ENCODE data around the gene KCNIP1. TPM values are rescaled to one million over a fixed set of nuclear protein-coding genes. Genes with fewer than 3 reads are reported as not detected.

The KCNIP1 gene
- total and polyA plus RNA-seq, 9 of the 15 experiments (the other 6 are each of a cell fraction or from before 2014, with no cell fraction given), result not detected

DNA sequence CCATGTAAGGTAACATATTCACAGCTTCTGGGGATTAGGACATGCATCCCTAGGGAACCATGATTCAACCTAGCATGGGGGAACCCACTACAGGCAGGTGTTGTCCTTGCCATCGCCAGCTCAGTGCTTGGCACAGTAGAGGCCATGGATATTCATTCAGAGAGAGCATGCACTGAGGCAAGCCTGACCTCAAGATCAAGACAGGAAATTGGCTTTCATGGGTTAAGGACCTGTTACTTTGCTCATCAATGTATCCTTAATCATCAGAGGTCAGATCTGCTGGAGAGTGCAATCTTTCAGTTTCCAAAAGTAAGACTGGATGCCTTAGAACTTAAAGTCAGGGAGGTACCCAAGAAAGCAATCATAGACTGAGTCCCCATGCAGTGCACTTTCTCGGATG lies 84.0 kb downstream of the KCNIP1 start (continued):
- TF ChIP-seq, protein P1, sequence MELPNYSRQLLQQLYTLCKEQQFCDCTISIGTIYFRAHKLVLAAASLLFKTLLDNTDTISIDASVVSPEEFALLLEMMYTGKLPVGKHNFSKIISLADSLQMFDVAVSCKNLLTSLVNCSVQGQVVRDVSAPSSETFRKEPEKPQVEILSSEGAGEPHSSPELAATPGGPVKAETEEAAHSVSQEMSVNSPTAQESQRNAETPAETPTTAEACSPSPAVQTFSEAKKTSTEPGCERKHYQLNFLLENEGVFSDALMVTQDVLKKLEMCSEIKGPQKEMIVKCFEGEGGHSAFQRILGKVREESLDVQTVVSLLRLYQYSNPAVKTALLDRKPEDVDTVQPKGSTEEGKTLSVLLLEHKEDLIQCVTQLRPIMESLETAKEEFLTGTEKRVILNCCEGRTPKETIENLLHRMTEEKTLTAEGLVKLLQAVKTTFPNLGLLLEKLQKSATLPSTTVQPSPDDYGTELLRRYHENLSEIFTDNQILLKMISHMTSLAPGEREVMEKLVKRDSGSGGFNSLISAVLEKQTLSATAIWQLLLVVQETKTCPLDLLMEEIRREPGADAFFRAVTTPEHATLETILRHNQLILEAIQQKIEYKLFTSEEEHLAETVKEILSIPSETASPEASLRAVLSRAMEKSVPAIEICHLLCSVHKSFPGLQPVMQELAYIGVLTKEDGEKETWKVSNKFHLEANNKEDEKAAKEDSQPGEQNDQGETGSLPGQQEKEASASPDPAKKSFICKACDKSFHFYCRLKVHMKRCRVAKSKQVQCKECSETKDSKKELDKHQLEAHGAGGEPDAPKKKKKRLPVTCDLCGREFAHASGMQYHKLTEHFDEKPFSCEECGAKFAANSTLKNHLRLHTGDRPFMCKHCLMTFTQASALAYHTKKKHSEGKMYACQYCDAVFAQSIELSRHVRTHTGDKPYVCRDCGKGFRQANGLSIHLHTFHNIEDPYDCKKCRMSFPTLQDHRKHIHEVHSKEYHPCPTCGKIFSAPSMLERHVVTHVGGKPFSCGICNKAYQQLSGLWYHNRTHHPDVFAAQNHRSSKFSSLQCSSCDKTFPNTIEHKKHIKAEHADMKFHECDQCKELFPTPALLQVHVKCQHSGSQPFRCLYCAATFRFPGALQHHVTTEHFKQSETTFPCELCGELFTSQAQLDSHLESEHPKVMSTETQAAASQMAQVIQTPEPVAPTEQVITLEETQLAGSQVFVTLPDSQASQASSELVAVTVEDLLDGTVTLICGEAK (IDR thresholded peaks at IDR 0.05), result no peak
- TF ChIP-seq, protein P1 (CRISPR knock-in tag; IDR thresholded peaks at IDR 0.05), result no peak
- TF ChIP-seq HDGF (IDR thresholded peaks at IDR 0.05), result no peak
- no peak for TF ChIP-seq POLR2AphosphoS2 (IDR thresholded peaks at IDR 0.05; ENCODE audit: low read length)
